22Rv1 (cell line): ENCODE data around the gene GTF3C4.

Experiments used
- H3K27ac ChIP-seq: fragments of 450-650 bp; 2 replicates; pipeline ENCODE4 v1.5.1; 2017
- CTCF ChIP-seq: fragments of 450-650 bp; IDR thresholded peaks from 2 replicates; pipeline ENCODE4 v1.5.1; 2017; ENCODE audit warnings: mild to moderate bottlenecking
- ZFX ChIP-seq: fragments of 450-650 bp; IDR thresholded peaks from 2 replicates; pipeline ENCODE4 v1.6.1; 2017; ENCODE audit warnings: antibody characterized with exemption, borderline replicate concordance

The GTF3C4 gene

GRCh38 chr9:132638240-132638639, 32.0 kb upstream of the GTF3C4 start:
- H3K27ac ChIP-seq = no peak overlapping the region
- TF ChIP-seq CTCF (no peak), ZFX (no peak)

DNA sequence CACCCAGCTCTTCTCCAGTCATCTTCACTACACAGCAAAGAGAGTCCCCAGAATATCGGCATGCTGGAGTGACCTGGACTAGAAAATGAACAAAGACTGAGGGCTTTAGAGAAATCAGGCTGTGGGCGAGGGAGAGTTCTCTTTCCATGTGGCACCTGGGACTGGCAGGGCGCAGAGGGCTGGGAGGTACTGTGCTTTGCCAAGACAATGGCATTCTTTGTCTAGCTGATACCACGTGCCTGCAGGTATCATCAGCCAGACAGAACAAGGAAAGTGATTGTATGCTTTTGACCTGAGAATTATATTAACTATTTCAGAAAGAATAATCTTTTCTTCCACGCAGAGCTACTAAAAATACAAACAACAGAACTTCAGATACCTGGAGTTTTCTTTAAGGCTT, 30.9 kb upstream of the GTF3C4 start:
- H3K27ac ChIP-seq = no peak overlapping the region

DNA sequence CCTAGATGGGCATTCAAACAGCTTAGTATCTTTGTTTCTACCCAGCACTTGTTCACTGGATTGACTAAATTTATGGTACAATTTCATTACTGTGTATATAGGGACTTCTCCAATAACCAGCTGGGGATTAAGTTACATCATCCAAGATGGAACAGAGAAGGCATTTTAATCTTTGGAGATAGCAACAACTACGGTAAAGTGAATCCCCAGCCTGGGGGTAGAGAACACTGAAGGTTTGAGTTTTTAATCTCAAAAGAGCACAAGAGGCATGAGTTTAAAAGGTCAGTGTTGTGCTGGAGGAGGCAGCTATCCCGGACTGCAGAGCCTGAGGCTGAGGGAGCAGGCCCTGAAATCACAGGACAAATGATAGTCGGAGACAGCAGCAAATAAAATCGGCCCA, 29.0 kb upstream of the GTF3C4 start:
- no peak overlapping the region for H3K27ac ChIP-seq
- no peak for TF ChIP-seq ZFX
- TF ChIP-seq CTCF = no peak

More for the DNA sequence above, 30.9 kb upstream of the GTF3C4 start:
- TF ChIP-seq CTCF (no peak), ZFX (no peak)

DNA sequence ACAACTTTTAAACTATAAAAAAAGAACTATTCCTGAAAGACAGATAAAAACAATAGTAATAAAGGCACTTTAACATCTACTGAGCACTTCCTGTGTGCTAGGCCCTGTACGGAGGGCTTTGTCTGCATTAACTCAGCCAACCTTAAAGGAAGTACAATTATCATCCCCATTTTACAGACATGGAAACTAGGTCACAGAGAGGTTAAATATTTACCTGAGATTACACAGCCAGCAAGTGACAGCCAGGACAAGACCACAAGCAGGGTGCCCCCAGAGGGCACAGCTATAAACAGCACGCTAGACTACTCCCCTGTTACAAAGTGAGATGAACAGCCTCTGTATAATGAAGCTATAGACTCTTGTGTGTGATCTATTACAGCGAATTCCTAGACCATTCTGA, 26.0 kb upstream of the GTF3C4 start:
- H3K27ac ChIP-seq = no peak overlapping the region
- TF ChIP-seq ZFX (no peak), CTCF (peak; percentile 36; the same call in 1 of the 2 replicates)

DNA sequence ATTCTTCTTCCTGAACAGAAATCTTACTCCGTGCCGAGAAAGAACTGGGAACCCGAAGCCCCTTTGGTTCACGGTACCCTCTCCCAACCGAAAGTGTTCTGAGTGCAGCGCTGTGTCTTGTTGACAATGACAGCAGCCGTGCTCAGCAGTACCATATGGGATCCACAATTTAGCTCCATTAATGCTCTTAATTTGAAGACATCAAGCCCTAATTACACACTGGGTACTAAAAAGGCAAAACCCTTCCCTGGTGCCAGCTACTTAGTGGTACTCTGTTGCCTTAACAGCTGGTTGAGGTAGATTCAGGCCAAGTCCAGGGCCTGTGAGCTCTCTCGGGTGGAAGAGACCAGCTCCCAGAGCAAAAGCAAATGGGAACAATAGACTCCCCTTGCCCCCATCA, 25.0 kb upstream of the GTF3C4 start:
- no peak for TF ChIP-seq CTCF
- TF ChIP-seq ZFX = no peak
- H3K27ac ChIP-seq = no peak overlapping the region

DNA sequence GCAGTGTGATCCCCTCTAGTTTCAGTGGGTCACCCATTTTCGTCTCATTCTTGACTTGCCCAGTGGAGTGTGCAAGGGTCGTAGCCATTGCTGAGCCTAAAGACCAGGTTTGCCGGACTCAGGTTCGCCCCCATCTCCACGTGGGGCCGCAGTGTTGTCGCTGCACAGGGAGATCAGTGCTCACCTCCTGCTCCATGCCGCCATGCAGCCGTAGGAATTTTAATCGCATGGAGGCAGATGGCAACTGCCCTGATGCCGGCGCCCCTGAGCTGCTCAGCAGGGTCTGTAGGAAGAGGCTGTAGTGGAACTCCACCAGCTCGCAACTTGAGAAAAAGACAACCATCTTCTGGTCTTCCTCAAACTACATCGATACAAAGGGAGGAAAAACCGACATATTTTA, 24.6 kb upstream of the GTF3C4 start:
- TF ChIP-seq CTCF (no peak), ZFX (no peak)
- H3K27ac ChIP-seq = no peak overlapping the region

- TF ChIP-seq CTCF (no peak), ZFX (no peak)
- H3K27ac ChIP-seq = no peak overlapping the region
Observed at GRCh38 chr9:132646726-132647125, 23.5 kb upstream of the GTF3C4 start.
